Activated naive CD4-positive, alpha-beta T cell (primary cell): ENCODE results near the gene RPS6KA2.

Experiments used
- DNase-seq, 4 experiments: peaks; one replicate each; lab custom pipeline; 2025; lab: John Stamatoyannopoulos, UW

RPS6KA2 gene

GRCh38 chr6:166503167-166503744 lies 123.8 kb downstream of the RPS6KA2 start:
- DNase-seq = no peak

GRCh38 chr6:166502453-166502852 lies 124.6 kb downstream of the RPS6KA2 start:
- no peak for DNase-seq

GRCh38 chr6:166501246-166501645 lies 125.8 kb downstream of the RPS6KA2 start:
- no peak for DNase-seq

- DNase-seq = no peak
Measured at GRCh38 chr6:166500246-166500645, 126.8 kb downstream of the RPS6KA2 start.

- no peak for DNase-seq
Measured at GRCh38 chr6:166499350-166500163, 127.5 kb downstream of the RPS6KA2 start.

GRCh38 chr6:166498661-166499349 lies 128.2 kb downstream of the RPS6KA2 start:
- DNase-seq = no peak

GRCh38 chr6:166498228-166498627 lies 128.8 kb downstream of the RPS6KA2 start:
- DNase-seq = no peak

- DNase-seq = no peak
Measured at GRCh38 chr6:166497087-166497899, 129.8 kb downstream of the RPS6KA2 start.

GRCh38 chr6:166496460-166496859 lies 130.6 kb downstream of the RPS6KA2 start:
- DNase-seq = no peak

GRCh38 chr6:166495487-166496314 lies 131.3 kb downstream of the RPS6KA2 start:
- no peak for DNase-seq

GRCh38 chr6:166494757-166495486 lies 132.1 kb downstream of the RPS6KA2 start:
- DNase-seq = no peak

GRCh38 chr6:166494101-166494441 lies 133.0 kb downstream of the RPS6KA2 start:
- DNase-seq = no peak

- no peak for DNase-seq
Measured at GRCh38 chr6:166493427-166494100, 133.5 kb downstream of the RPS6KA2 start.

GRCh38 chr6:166492092-166492741 lies 134.8 kb downstream of the RPS6KA2 start:
- DNase-seq = no peak

GRCh38 chr6:166490671-166491500 lies 136.2 kb downstream of the RPS6KA2 start:
- no peak for DNase-seq

GRCh38 chr6:166489301-166490155 lies 137.5 kb downstream of the RPS6KA2 start:
- DNase-seq = no peak

- DNase-seq = no peak
Measured at GRCh38 chr6:166488701-166489100, 138.3 kb downstream of the RPS6KA2 start.
